Activated CD4-positive, alpha-beta T cell treated with anti-CD3 and anti-CD28 coated beads, Interleukin-2, amount 10 ng/mL, durations not matched to agents 7 days and 5 days (primary cell): ENCODE data around the gene LMAN1L. TPM values are rescaled to one million over a fixed set of nuclear protein-coding genes. Genes with fewer than 3 reads are reported as not detected.

Experiments used
- CTCF ChIA-PET: fragments of 350-600 bp; sonication (Branson Sonifier 250); formaldehyde crosslinking; loops from one replicate; lab custom pipeline; 2021; ENCODE audit warnings: antibody characterized with exemption; lab: Charles Lee
- POLR2A ChIA-PET: fragments of 350-600 bp; sonication (Branson Sonifier 250); formaldehyde crosslinking; loops from one replicate; lab custom pipeline; 2021; ENCODE audit warnings: antibody characterized with exemption; lab: Charles Lee
- DNase-seq: peaks from one replicate; pipeline ENCODE4 v3.0.0-alpha.2; 2020
- H3K27ac Mint-ChIP-seq: one replicate; pipeline ENCODE4 v1.8.0; 2021; ENCODE audit warnings: mild to moderate bottlenecking, moderate library complexity, mixed read lengths
- H3K27me3 Mint-ChIP-seq: one replicate; pipeline ENCODE4 v1.8.0; 2021; ENCODE audit warnings: mixed read lengths
- H3K36me3 Mint-ChIP-seq: one replicate; pipeline ENCODE4 v1.8.0; 2021; ENCODE audit warnings: low read depth, mixed read lengths
- H3K4me1 Mint-ChIP-seq: one replicate; pipeline ENCODE4 v1.8.0; 2021; ENCODE audit warnings: mixed read lengths
- H3K4me3 Mint-ChIP-seq: one replicate; pipeline ENCODE4 v1.8.0; 2021; ENCODE audit warnings: mild to moderate bottlenecking, moderate library complexity, mixed read lengths
- H3K9me3 Mint-ChIP-seq: one replicate; pipeline ENCODE4 v1.8.0; 2021; ENCODE audit warnings: mixed read lengths
- total RNA-seq, 2 experiments: library from RNA; stranded (reverse); gene quantifications; one replicate each; pipeline ENCODE4 v1.2.3, GENCODE V29; 2021

Gene LMAN1L
- total RNA-seq, 2 experiments from 2014 or later, result 0.87 to 0.92 TPM

DNA sequence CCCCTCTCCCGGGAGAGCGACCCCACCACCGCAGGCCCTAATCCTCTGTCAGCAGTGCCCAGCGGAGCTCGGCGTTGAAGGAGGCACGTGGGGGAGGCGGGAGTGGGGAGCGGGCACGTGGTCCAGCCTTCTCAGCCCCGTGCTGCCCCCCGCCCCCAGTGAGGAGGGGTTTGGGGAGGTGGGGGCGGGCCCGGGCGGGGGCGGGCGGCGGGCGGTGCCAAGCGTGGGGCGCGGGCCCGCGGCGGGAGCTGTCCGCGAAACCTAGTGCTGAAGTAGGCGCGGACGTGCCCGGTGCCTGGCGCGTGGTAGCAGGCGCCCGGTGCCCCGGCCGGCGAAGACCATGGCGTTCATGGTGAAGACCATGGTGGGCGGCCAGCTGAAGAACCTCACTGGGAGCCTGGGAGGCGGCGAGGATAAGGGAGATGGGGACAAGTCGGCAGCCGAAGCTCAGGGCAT is 13.8 kb downstream of the LMAN1L start, which contains the start of gene CPLX3:
CPLX3 (plus strand) TSS at position 264 of the 456 bp plus-strand sequence; CDS start at position 341, 77 bp downstream.
- peak; percentile 64 for DNase-seq
- Mint-ChIP-seq H3K9me3 (no peaks in the 10 kb centered on the region), H3K4me1 (peaks cover 10% of the 10 kb centered on the region), H3K4me3 (no peak within 1 kb of the TSS), H3K27me3 (peaks cover 24% of the 10 kb centered on the region), H3K36me3 (no peaks in the 10 kb centered on the region), H3K27ac (no peak within 1 kb of the TSS)
- ChIA-PET CTCF (interaction anchor here (0.8 to 1.7 kb wide), 4 partner anchors 32 to 75 kb away, joined by 3 to 5 read pairs (median 4); partner anchors contain the start of gene CSK), POLR2A (no interaction called here)

DNA sequence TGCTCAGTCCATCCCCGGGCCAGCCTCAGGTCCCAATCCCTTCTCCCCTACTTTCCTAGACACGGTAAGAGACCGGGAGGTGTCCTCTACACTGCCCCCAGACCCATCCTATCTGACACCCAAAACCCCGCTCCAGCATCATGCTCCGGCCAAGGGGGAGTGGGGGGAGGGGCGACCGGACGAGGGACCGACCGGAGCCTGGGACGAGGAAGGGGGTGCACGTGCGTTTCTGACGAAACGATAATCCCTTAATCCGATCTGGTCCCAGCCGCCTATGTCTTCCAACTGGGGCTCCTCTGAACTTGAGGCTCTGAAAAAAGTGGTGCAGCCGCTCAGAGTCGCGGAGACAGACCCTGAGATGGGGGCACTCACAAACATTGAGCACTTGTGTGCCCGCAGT is 14.3 kb downstream of the LMAN1L start:
- Mint-ChIP-seq H3K9me3 (no peaks in the 10 kb centered on the region), H3K36me3 (no peaks in the 10 kb centered on the region), H3K4me3 (no peak overlapping the region), H3K27ac (no peak overlapping the region), H3K27me3 (peaks cover 24% of the 10 kb centered on the region), H3K4me1 (peaks cover 10% of the 10 kb centered on the region)
- ChIA-PET CTCF (interaction anchor here (0.8 to 2.1 kb wide), 5 partner anchors 10 to 75 kb away, joined by 4 to 7 read pairs (median 5); partner anchors contain the start of gene CSK), POLR2A (no interaction called here)
- DNase-seq, result no peak

GRCh38 chr15:74827614-74828013 is 15.0 kb downstream of the LMAN1L start:
- no peaks in the 10 kb centered on the region for H3K9me3 Mint-ChIP-seq
- DNase-seq, result no peak
- H3K27ac Mint-ChIP-seq, result no peak overlapping the region
- ChIA-PET CTCF (interaction anchor here (0.7 to 2.1 kb wide), 6 partner anchors 9 to 61 kb away, joined by 3 to 7 read pairs (median 4); partner anchors contain the start of gene CSK), POLR2A (no interaction called here)
- peaks cover 10% of the 10 kb centered on the region for H3K4me1 Mint-ChIP-seq
- no peaks in the 10 kb centered on the region for H3K36me3 Mint-ChIP-seq
- peaks cover 24% of the 10 kb centered on the region for H3K27me3 Mint-ChIP-seq
- no peak overlapping the region for H3K4me3 Mint-ChIP-seq

DNA sequence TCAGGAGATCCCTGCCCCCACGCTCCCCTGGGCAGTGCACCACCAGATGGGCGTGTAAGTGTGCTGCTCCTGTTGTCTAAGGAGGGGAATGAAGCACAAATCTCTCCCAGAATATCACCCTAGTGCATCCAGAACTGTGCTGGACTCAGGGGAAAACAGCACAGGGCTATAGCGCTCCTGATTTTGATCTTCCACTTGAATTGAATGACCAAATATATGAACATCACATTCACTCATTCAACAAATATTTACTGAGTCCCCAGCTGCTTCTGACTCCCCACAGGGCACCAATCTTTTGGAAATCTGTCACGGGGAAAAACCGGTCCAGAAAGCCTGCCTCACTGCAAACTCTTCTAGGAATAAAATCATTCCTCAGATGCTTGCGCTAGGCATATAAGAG is 16.2 kb downstream of the LMAN1L start:
- Mint-ChIP-seq H3K27ac (no peak overlapping the region), H3K36me3 (no peaks in the 10 kb centered on the region), H3K4me1 (peaks cover 10% of the 10 kb centered on the region), H3K27me3 (peaks cover 24% of the 10 kb centered on the region), H3K9me3 (no peaks in the 10 kb centered on the region), H3K4me3 (no peak overlapping the region)
- CTCF ChIA-PET, result interaction anchor here (0.6 to 2.1 kb wide), 5 partner anchors 12 to 52 kb away, joined by 3 to 7 read pairs (median 3); no protein-coding TSS in a partner anchor
- no peak for DNase-seq
- POLR2A ChIA-PET, result interaction anchor here (0.6 kb wide), 2 partner anchors 18 to 279 kb away, joined by 3 read pairs; no protein-coding TSS in a partner anchor

DNA sequence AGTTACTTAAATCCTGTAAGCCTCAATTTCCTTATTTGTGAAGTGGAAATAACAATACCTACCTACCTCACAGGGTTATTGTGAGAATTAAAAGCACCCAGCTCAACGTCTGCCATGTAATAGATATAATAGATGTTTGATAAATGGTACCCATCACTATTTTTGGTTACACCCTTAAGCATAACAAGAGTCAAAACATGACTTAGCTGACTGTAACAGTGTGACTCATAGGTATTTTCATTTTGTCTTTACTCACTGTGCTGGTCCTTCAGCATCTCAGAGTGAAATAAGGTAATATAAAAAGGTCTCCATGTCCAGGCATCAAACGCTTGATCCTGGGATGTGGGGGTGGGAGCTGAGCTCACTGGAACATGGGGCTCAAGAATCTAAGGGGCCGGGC is 16.9 kb downstream of the LMAN1L start:
- no peaks in the 10 kb centered on the region for H3K9me3 Mint-ChIP-seq
- peaks cover 10% of the 10 kb centered on the region for H3K4me1 Mint-ChIP-seq
- ChIA-PET CTCF (interaction anchor here (0.9 to 2.1 kb wide), 4 partner anchors 15 to 58 kb away, joined by 3 to 7 read pairs (median 5); no protein-coding TSS in a partner anchor), POLR2A (interaction anchor here (0.6 kb wide), 2 partner anchors 19 to 280 kb away, joined by 3 read pairs; no protein-coding TSS in a partner anchor)
- no peak for DNase-seq
- peaks cover 24% of the 10 kb centered on the region for H3K27me3 Mint-ChIP-seq
- H3K36me3 Mint-ChIP-seq, result no peaks in the 10 kb centered on the region
- H3K27ac Mint-ChIP-seq, result no peak overlapping the region
- H3K4me3 Mint-ChIP-seq, result no peak overlapping the region

- H3K9me3 Mint-ChIP-seq, result no peaks in the 10 kb centered on the region
- ChIA-PET CTCF (interaction anchor here (0.6 to 2.1 kb wide), 7 partner anchors 15 to 121 kb away, joined by 3 to 7 read pairs (median 4); no protein-coding TSS in a partner anchor), POLR2A (no interaction called here)
- no peak overlapping the region for H3K27ac Mint-ChIP-seq
- H3K4me3 Mint-ChIP-seq, result no peak overlapping the region
- no peaks in the 10 kb centered on the region for H3K36me3 Mint-ChIP-seq
- no peak for DNase-seq
- H3K27me3 Mint-ChIP-seq, result peaks cover 20% of the 10 kb centered on the region
- H3K4me1 Mint-ChIP-seq, result peaks cover 10% of the 10 kb centered on the region
Observed at GRCh38 chr15:74829991-74830390, 17.4 kb downstream of the LMAN1L start.

GRCh38 chr15:74830868-74831267 is 18.2 kb downstream of the LMAN1L start:
- CTCF ChIA-PET, result interaction anchor here (1.0 to 2.1 kb wide), 3 partner anchors 14 to 120 kb away, joined by 3 to 7 read pairs (median 4); no protein-coding TSS in a partner anchor
- H3K27me3 Mint-ChIP-seq, result peaks cover 16% of the 10 kb centered on the region
- H3K27ac Mint-ChIP-seq, result no peak overlapping the region
- no peak for DNase-seq
- no peaks in the 10 kb centered on the region for H3K36me3 Mint-ChIP-seq
- H3K9me3 Mint-ChIP-seq, result no peaks in the 10 kb centered on the region
- H3K4me1 Mint-ChIP-seq, result peaks cover 10% of the 10 kb centered on the region
- POLR2A ChIA-PET, result no interaction called here
- H3K4me3 Mint-ChIP-seq, result no peak overlapping the region

GRCh38 chr15:74831813-74832495 is 19.3 kb downstream of the LMAN1L start:
- H3K36me3 Mint-ChIP-seq, result no peaks in the 10 kb centered on the region
- CTCF ChIA-PET, result interaction anchor here (2.1 to 2.4 kb wide), 2 partner anchors 10 to 13 kb away, joined by 5 to 7 read pairs; no protein-coding TSS in a partner anchor
- no peak for DNase-seq
- peaks cover 6% of the 10 kb centered on the region for H3K4me1 Mint-ChIP-seq
- POLR2A ChIA-PET, result no interaction called here
- no peak overlapping the region for H3K4me3 Mint-ChIP-seq
- no peaks in the 10 kb centered on the region for H3K9me3 Mint-ChIP-seq
- no peak overlapping the region for H3K27ac Mint-ChIP-seq
- peaks cover 14% of the 10 kb centered on the region for H3K27me3 Mint-ChIP-seq

- no peaks in the 10 kb centered on the region for H3K36me3 Mint-ChIP-seq
- H3K9me3 Mint-ChIP-seq, result no peaks in the 10 kb centered on the region
- POLR2A ChIA-PET, result no interaction called here
- H3K27me3 Mint-ChIP-seq, result peaks cover 7% of the 10 kb centered on the region
- DNase-seq, result no peak
- CTCF ChIA-PET, result interaction anchor here (1.0 to 2.4 kb wide), 5 partner anchors 9 to 73 kb away, joined by 3 to 5 read pairs (median 3); partner anchors contain the start of gene FAM219B
- H3K4me3 Mint-ChIP-seq, result no peak overlapping the region
- no peak overlapping the region for H3K27ac Mint-ChIP-seq
- peaks cover 5% of the 10 kb centered on the region for H3K4me1 Mint-ChIP-seq
Observed at GRCh38 chr15:74832826-74833225, 20.2 kb downstream of the LMAN1L start.

- H3K36me3 Mint-ChIP-seq, result no peaks in the 10 kb centered on the region
- no peak for DNase-seq
- peaks cover 4% of the 10 kb centered on the region for H3K27me3 Mint-ChIP-seq
- H3K27ac Mint-ChIP-seq, result no peak overlapping the region
- H3K4me3 Mint-ChIP-seq, result no peak overlapping the region
- no peaks in the 10 kb centered on the region for H3K9me3 Mint-ChIP-seq
- H3K4me1 Mint-ChIP-seq, result peaks cover 5% of the 10 kb centered on the region
- ChIA-PET POLR2A (no interaction called here), CTCF (interaction anchor here (0.6 to 2.4 kb wide), 8 partner anchors 9 to 690 kb away, joined by 3 to 7 read pairs (median 3); partner anchors contain the start of gene FAM219B)
Observed at GRCh38 chr15:74833376-74834107, 20.9 kb downstream of the LMAN1L start.

DNA sequence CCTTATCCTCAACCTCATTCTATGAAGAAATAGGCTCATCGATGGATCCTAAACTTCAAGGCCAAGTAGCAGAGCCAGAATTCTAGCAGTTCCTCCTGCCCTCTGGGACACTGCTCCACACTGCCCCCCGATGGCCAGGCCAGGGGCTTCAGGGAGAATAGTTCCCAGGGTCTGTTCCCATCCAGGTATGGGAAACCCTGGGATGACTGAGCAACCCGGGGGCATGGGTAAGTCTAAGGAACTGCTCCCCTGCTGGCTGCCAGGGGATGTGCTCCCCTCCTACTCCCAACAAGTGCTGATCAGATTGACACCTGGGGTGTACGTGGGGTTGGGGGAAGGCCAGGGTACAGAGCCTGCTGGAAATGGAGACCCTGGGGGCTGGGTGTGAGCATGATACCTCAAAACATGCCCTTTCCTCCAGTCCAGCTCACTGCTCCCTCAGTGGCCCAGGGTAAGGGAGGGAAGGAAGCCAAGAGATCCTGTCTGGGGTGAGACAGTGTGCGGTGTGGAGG is 22.7 kb downstream of the LMAN1L start:
- Mint-ChIP-seq H3K4me3 (no peak overlapping the region), H3K4me1 (no peaks in the 10 kb centered on the region), H3K9me3 (no peaks in the 10 kb centered on the region), H3K36me3 (peaks cover 1% of the 10 kb centered on the region), H3K27ac (no peak overlapping the region), H3K27me3 (no peaks in the 10 kb centered on the region)
- ChIA-PET POLR2A (no interaction called here), CTCF (interaction anchor here (0.7 to 1.7 kb wide), 7 partner anchors 10 to 67 kb away, joined by 3 to 6 read pairs (median 5); no protein-coding TSS in a partner anchor)
- DNase-seq, result peak; percentile 49

DNA sequence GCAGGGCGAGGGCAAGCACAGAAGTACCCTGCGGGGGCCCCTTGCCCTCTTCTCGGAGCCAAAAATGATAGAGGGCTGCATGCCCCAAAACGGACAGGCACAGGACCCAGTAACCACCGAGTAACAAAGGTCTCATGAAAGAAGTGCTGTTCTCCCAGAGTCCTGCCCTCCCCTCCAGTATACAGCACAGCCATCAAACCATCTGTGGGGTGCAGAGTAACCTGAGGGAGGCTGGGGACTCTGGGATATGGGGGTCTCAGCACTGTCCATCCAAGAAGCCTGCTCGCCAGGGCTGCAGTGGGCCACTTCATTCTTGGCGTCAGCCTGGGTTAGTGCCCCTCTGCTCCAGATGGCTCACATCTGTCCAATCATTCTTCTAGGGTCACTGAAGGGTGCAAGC is 24.2 kb downstream of the LMAN1L start:
- Mint-ChIP-seq H3K9me3 (no peaks in the 10 kb centered on the region), H3K4me3 (no peak overlapping the region), H3K36me3 (peaks cover 3% of the 10 kb centered on the region), H3K27me3 (no peaks in the 10 kb centered on the region), H3K27ac (no peak overlapping the region), H3K4me1 (peaks cover 13% of the 10 kb centered on the region)
- DNase-seq, result no peak
- POLR2A ChIA-PET, result no interaction called here
- CTCF ChIA-PET, result interaction anchor here (1.2 to 1.4 kb wide), 3 partner anchors 9 to 65 kb away, joined by 3 to 4 read pairs (median 3); no protein-coding TSS in a partner anchor
